ENCODE data around the gene TYK2. TPM values are rescaled to one million over a fixed set of nuclear protein-coding genes. Genes with fewer than 3 reads are reported as not detected.

TYK2 gene
- total RNA-seq, 6 experiments from 2014 or later, result 63.9 to 106 (median 72.9) TPM

GRCh38 chr19:10395917-10396316, 15.5 kb upstream of the TYK2 start:
- no peak for ATAC-seq
- H3K27me3 ChIP-seq, result no peaks in the 10 kb centered on the region
- TF ChIP-seq CTCF (IDR thresholded peaks at IDR 0.05), result no peak
- no peak for TF ChIP-seq POLR2A (IDR thresholded peaks at IDR 0.05)
- no peak overlapping the region for H3K4me3 ChIP-seq
- WGBS (ENCODE audit: insufficient coverage, low coverage, low lambda C conversion rate, missing lambda C conversion rate), result 53% methylated on average over 15 of the region's 24 CpGs
- intact Hi-C loops (cut with DNase I), result no loop called here
- no peaks in the 10 kb centered on the region for H3K9me3 ChIP-seq
- peaks cover 0 to under 1% (median 0%) of the 10 kb centered on the region in 4 donors for H3K4me1 ChIP-seq
- DNase-seq, result no peak
- peaks cover 0 to 38% (median 9%) of the 10 kb centered on the region in 4 donors for H3K36me3 ChIP-seq
- no peak overlapping the region for H3K27ac ChIP-seq

GRCh38 chr19:10395436-10395835, 15.1 kb upstream of the TYK2 start:
- intact Hi-C loops (cut with DNase I), result no loop called here
- no peaks in the 10 kb centered on the region for H3K4me1 ChIP-seq

DNA sequence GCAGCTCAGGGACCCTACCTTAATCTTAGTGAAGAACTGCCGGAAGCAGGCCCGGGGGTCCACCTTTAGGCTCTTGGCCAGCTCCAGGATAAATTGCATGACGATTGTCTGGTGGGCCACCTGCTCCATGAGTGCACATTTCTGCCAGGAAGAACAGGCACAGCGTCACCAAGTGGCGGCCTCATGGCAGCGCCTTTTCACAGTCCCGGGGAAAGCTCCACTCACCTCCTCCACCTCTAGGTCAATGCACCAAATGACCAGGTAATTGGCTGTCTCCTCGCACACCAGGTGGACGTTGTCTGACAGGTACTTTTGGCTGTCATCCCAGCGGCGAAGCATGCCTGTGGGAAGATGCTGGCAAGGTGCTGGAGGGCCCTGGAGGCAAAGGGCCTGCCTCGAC, 14.6 kb upstream of the TYK2 start:
- WGBS (ENCODE audit: insufficient coverage, low coverage, low lambda C conversion rate, missing lambda C conversion rate), result 100% methylated on average over 1 of the region's 12 CpGs
- H3K4me1 ChIP-seq, result no peaks in the 10 kb centered on the region
- H3K9me3 ChIP-seq, result no peaks in the 10 kb centered on the region
- no peak overlapping the region for H3K4me3 ChIP-seq
- TF ChIP-seq POLR2A (IDR thresholded peaks at IDR 0.05) (no peak), CTCF (IDR thresholded peaks at IDR 0.05) (no peak)
- no peak for ATAC-seq
- H3K36me3 ChIP-seq, result peaks cover 0 to 39% (median 9%) of the 10 kb centered on the region in 4 donors
- no peak overlapping the region for H3K27ac ChIP-seq
- H3K27me3 ChIP-seq, result no peaks in the 10 kb centered on the region
- no peak for DNase-seq
- intact Hi-C loops (cut with DNase I), result no loop called here

More at GRCh38 chr19:10395436-10395835, 15.1 kb upstream of the TYK2 start:
- no peaks in the 10 kb centered on the region for H3K27me3 ChIP-seq
- no peaks in the 10 kb centered on the region for H3K9me3 ChIP-seq
- whole genome bisulfite sequencing (ENCODE audit: insufficient coverage, low coverage, low lambda C conversion rate, missing lambda C conversion rate), result 91% methylated on average over 19 of the region's 26 CpGs
- ATAC-seq (no peak), DNase-seq (no peak)
- no peak overlapping the region for H3K4me3 ChIP-seq
- TF ChIP-seq POLR2A (IDR thresholded peaks at IDR 0.05) (no peak), CTCF (IDR thresholded peaks at IDR 0.05) (no peak)
- H3K36me3 ChIP-seq, result peaks cover 0 to 39% (median 9%) of the 10 kb centered on the region in 4 donors
- H3K27ac ChIP-seq, result no peak overlapping the region

DNA sequence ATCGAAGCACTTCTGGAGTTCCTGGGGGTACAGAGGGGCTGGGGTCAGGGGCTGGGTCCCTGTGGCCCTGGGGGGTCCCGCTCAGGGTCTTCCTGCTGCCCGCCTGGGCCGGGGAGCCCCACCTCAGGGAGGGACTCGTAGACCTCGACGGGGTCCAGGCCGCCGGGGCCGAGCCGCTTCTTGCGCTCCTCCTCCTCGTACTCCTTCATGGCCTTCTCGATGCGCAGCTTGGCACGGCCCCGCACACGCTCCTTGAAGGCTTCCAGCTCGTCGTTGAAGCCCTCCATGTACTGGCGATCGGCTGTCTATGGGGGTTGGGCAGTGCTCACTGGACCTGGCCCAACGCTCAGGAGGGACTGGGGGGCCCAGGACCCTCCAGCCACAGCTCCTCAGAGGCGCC, 12.8 kb upstream of the TYK2 start:
- H3K36me3 ChIP-seq, result peaks cover 0 to 39% (median 9%) of the 10 kb centered on the region in 4 donors
- TF ChIP-seq POLR2A (IDR thresholded peaks at IDR 0.05) (no peak), CTCF (IDR thresholded peaks at IDR 0.05) (no peak)
- intact Hi-C loops (cut with DNase I), result loop anchor here (5.0 kb wide), 2 partner anchors 121 to 136 kb away; partner anchors contain the start of gene ICAM1 (in 1 of the 2)
- H3K27ac ChIP-seq, result no peak overlapping the region
- WGBS (ENCODE audit: insufficient coverage, low coverage, low lambda C conversion rate, missing lambda C conversion rate), result no CpG with 5 or more reads among the region's 24 CpGs
- ATAC-seq, result no peak
- no peaks in the 10 kb centered on the region for H3K27me3 ChIP-seq
- DNase-seq, result no peak
- H3K4me1 ChIP-seq, result no peaks in the 10 kb centered on the region
- H3K9me3 ChIP-seq, result no peaks in the 10 kb centered on the region
- no peak overlapping the region for H3K4me3 ChIP-seq

GRCh38 chr19:10392120-10392519, 11.7 kb upstream of the TYK2 start:
- no peaks in the 10 kb centered on the region for H3K9me3 ChIP-seq
- DNase-seq (no peak), ATAC-seq (no peak)
- H3K27me3 ChIP-seq, result no peaks in the 10 kb centered on the region
- intact Hi-C loops (cut with DNase I), result loop anchor here (5.0 kb wide), 2 partner anchors 120 to 135 kb away; partner anchors contain the start of gene ICAM1 (in 1 of the 2)
- TF ChIP-seq POLR2A (IDR thresholded peaks at IDR 0.05), result no peak
- TF ChIP-seq CTCF (IDR thresholded peaks at IDR 0.05), result no peak
- peaks cover 0 to 39% (median 9%) of the 10 kb centered on the region in 4 donors for H3K36me3 ChIP-seq
- WGBS (ENCODE audit: insufficient coverage, low coverage, low lambda C conversion rate, missing lambda C conversion rate), result 83% methylated on average over 6 of the region's 6 CpGs
- no peak overlapping the region for H3K4me3 ChIP-seq
- no peaks in the 10 kb centered on the region for H3K4me1 ChIP-seq
- no peak overlapping the region for H3K27ac ChIP-seq
